ENCODE results near the gene ITPKA.

The ITPKA gene

GRCh38 chr15:41495736-41496599 is 2.3 kb downstream of the ITPKA start:
- H3K9ac ChIP-seq (ENCODE audit: low read depth, low read length): peak overlapping the region; percentile 56; the same call in 1 of the 2 replicates
- no peaks in the 10 kb centered on the region for H3K9me3 ChIP-seq (ENCODE audit: control insufficient read depth, insufficient read depth, low read length)
- no peaks in the 10 kb centered on the region for H3K36me3 ChIP-seq (ENCODE audit: insufficient read depth, low read length)
- no peaks in the 10 kb centered on the region; the same call in 1 of the 2 replicates for H3K4me1 ChIP-seq (ENCODE audit: insufficient read depth, low read length)

- Histone ChIP-seq H3K36me3 (ENCODE audit: insufficient read depth, low read length) (no peaks in the 10 kb centered on the region), H3K9me3 (ENCODE audit: control insufficient read depth, insufficient read depth, low read length) (no peaks in the 10 kb centered on the region)
Observed at GRCh38 chr15:41498657-41499056, 5.0 kb downstream of the ITPKA start.

GRCh38 chr15:41499109-41499851 is 5.6 kb downstream of the ITPKA start:
- Histone ChIP-seq H3K36me3 (ENCODE audit: insufficient read depth, low read length) (no peaks in the 10 kb centered on the region), H3K4me1 (ENCODE audit: insufficient read depth, low read length) (no peaks in the 10 kb centered on the region; the same call in 1 of the 2 replicates), H3K9ac (ENCODE audit: low read depth, low read length) (no peak overlapping the region), H3K9me3 (ENCODE audit: control insufficient read depth, insufficient read depth, low read length) (no peaks in the 10 kb centered on the region)

More at GRCh38 chr15:41498657-41499056, 5.0 kb downstream of the ITPKA start:
- Histone ChIP-seq H3K9ac (ENCODE audit: low read depth, low read length) (no peak overlapping the region), H3K4me1 (ENCODE audit: insufficient read depth, low read length) (no peaks in the 10 kb centered on the region; the same call in 1 of the 2 replicates)

GRCh38 chr15:41501191-41501917 is 7.7 kb downstream of the ITPKA start:
- H3K9me3 ChIP-seq (ENCODE audit: control insufficient read depth, insufficient read depth, low read length): no peaks in the 10 kb centered on the region

GRCh38 chr15:41501931-41502794 is 8.5 kb downstream of the ITPKA start:
- Histone ChIP-seq H3K36me3 (ENCODE audit: insufficient read depth, low read length) (no peaks in the 10 kb centered on the region), H3K4me1 (ENCODE audit: insufficient read depth, low read length) (no peaks in the 10 kb centered on the region), H3K9ac (ENCODE audit: low read depth, low read length) (peak overlapping the region; percentile 35; the same call in 1 of the 2 replicates), H3K9me3 (ENCODE audit: control insufficient read depth, insufficient read depth, low read length) (no peaks in the 10 kb centered on the region)

More at GRCh38 chr15:41501191-41501917, 7.7 kb downstream of the ITPKA start:
- Histone ChIP-seq H3K9ac (ENCODE audit: low read depth, low read length) (peak overlapping the region; percentile 19; the same call in 1 of the 2 replicates), H3K36me3 (ENCODE audit: insufficient read depth, low read length) (no peaks in the 10 kb centered on the region), H3K4me1 (ENCODE audit: insufficient read depth, low read length) (no peaks in the 10 kb centered on the region; the same call in 1 of the 2 replicates)

- Histone ChIP-seq H3K36me3 (ENCODE audit: insufficient read depth, low read length) (no peaks in the 10 kb centered on the region), H3K9me3 (ENCODE audit: control insufficient read depth, insufficient read depth, low read length) (no peaks in the 10 kb centered on the region), H3K9ac (ENCODE audit: low read depth, low read length) (peak overlapping the region; percentile 35), H3K4me1 (ENCODE audit: insufficient read depth, low read length) (no peaks in the 10 kb centered on the region)
Observed at GRCh38 chr15:41502795-41503668, 9.4 kb downstream of the ITPKA start.

- H3K4me1 ChIP-seq (ENCODE audit: insufficient read depth, low read length): no peaks in the 10 kb centered on the region
- no peak overlapping the region for H3K9ac ChIP-seq (ENCODE audit: low read depth, low read length)
- no peaks in the 10 kb centered on the region for H3K36me3 ChIP-seq (ENCODE audit: insufficient read depth, low read length)
- H3K9me3 ChIP-seq (ENCODE audit: control insufficient read depth, insufficient read depth, low read length): no peaks in the 10 kb centered on the region
Observed at GRCh38 chr15:41503669-41504010, 10.0 kb downstream of the ITPKA start.

GRCh38 chr15:41504751-41505492 is 11.2 kb downstream of the ITPKA start:
- Histone ChIP-seq H3K9me3 (ENCODE audit: control insufficient read depth, insufficient read depth, low read length) (no peaks in the 10 kb centered on the region), H3K9ac (ENCODE audit: low read depth, low read length) (no peak overlapping the region), H3K4me1 (ENCODE audit: insufficient read depth, low read length) (no peaks in the 10 kb centered on the region), H3K36me3 (ENCODE audit: insufficient read depth, low read length) (no peaks in the 10 kb centered on the region)

- Histone ChIP-seq H3K4me1 (ENCODE audit: insufficient read depth, low read length) (no peaks in the 10 kb centered on the region), H3K9me3 (ENCODE audit: control insufficient read depth, insufficient read depth, low read length) (no peaks in the 10 kb centered on the region), H3K36me3 (ENCODE audit: insufficient read depth, low read length) (no peaks in the 10 kb centered on the region), H3K9ac (ENCODE audit: low read depth, low read length) (no peak overlapping the region)
Observed at GRCh38 chr15:41505776-41506175, 12.1 kb downstream of the ITPKA start.

GRCh38 chr15:41506796-41507341 is 13.2 kb downstream of the ITPKA start:
- no peaks in the 10 kb centered on the region for H3K36me3 ChIP-seq (ENCODE audit: insufficient read depth, low read length)
- no peaks in the 10 kb centered on the region for H3K9me3 ChIP-seq (ENCODE audit: control insufficient read depth, insufficient read depth, low read length)
- H3K9ac ChIP-seq (ENCODE audit: low read depth, low read length): no peak overlapping the region
- H3K4me1 ChIP-seq (ENCODE audit: insufficient read depth, low read length): no peaks in the 10 kb centered on the region

GRCh38 chr15:41507820-41508290 is 14.2 kb downstream of the ITPKA start:
- Histone ChIP-seq H3K9me3 (ENCODE audit: control insufficient read depth, insufficient read depth, low read length) (no peaks in the 10 kb centered on the region), H3K9ac (ENCODE audit: low read depth, low read length) (no peak overlapping the region), H3K4me1 (ENCODE audit: insufficient read depth, low read length) (no peaks in the 10 kb centered on the region), H3K36me3 (ENCODE audit: insufficient read depth, low read length) (no peaks in the 10 kb centered on the region)

- Histone ChIP-seq H3K9ac (ENCODE audit: low read depth, low read length) (no peak overlapping the region; the same call in 1 of the 2 replicates), H3K9me3 (ENCODE audit: control insufficient read depth, insufficient read depth, low read length) (no peaks in the 10 kb centered on the region), H3K36me3 (ENCODE audit: insufficient read depth, low read length) (no peaks in the 10 kb centered on the region), H3K4me1 (ENCODE audit: insufficient read depth, low read length) (no peaks in the 10 kb centered on the region)
Observed at GRCh38 chr15:41510728-41511127, 17.1 kb downstream of the ITPKA start.

Measured in ES-I3 (cell line).